Right lobe of liver (tissue), 4 donors: Measurements from ENCODE around the gene NOC3L.

Experiments used
- POLR2A ChIP-seq: fragments of 450-650 bp; IDR thresholded peaks from one replicate; pipeline ENCODE4 v1.6.1; 2017; ENCODE audit warnings: antibody characterized with exemption, mild to moderate bottlenecking
- TF ChIP-seq, protein P1 (sequence below), 4 donors: fragments of 200-600 bp in 3 of 4; fragments of 450-650 bp in 1 of 4; IDR thresholded peaks; one replicate each; pipeline versions ENCODE4 v1.5.1 to v1.8.0; 2016 to 2022; ENCODE audit warnings: antibody characterized with exemption in 4 of 4, mild to moderate bottlenecking in 2 of 4
- donor health status: DM: no; HTN: no; CAD: no.
- donor health status: DM: no; HTN: no; CAD: no.
- donor health status: DM: no; HTN: yes; CAD: no.

DNA sequence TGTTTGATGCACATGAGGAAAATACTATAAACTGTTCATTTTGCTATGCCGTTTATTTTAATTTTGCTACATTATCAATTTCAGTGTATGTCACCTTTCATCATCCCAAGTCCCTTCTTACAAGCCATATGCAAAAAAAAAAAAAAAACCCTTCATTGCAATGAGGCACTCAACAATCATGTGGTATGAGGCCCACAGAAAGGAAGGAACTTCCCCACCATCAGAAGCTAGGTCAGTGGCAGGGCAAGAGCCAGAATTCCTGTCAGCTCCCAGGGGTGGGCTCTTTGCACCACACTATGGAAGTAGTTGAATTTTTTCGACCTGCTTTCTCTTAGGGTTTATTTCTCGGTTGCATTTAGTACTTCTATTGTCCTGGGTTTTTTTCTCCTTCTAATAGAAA lies 75.4 kb downstream of the NOC3L start:
- TF ChIP-seq, protein P1, sequence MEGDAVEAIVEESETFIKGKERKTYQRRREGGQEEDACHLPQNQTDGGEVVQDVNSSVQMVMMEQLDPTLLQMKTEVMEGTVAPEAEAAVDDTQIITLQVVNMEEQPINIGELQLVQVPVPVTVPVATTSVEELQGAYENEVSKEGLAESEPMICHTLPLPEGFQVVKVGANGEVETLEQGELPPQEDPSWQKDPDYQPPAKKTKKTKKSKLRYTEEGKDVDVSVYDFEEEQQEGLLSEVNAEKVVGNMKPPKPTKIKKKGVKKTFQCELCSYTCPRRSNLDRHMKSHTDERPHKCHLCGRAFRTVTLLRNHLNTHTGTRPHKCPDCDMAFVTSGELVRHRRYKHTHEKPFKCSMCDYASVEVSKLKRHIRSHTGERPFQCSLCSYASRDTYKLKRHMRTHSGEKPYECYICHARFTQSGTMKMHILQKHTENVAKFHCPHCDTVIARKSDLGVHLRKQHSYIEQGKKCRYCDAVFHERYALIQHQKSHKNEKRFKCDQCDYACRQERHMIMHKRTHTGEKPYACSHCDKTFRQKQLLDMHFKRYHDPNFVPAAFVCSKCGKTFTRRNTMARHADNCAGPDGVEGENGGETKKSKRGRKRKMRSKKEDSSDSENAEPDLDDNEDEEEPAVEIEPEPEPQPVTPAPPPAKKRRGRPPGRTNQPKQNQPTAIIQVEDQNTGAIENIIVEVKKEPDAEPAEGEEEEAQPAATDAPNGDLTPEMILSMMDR (IDR thresholded peaks at IDR 0.05) = no peak
- TF ChIP-seq POLR2A = no peak
